GM12875 (cell line): Measurements from ENCODE around the gene DBX1.
"Not testable (repeated sequence)": the region's sequence is repeated elsewhere in the genome, so short reads cannot be mapped to it uniquely, and the experiment has no call there.

Experiments used
- H3K4me3 ChIP-seq: one replicate; pipeline ENCODE4 v1.5.1; 2011; ENCODE audit warnings: low read depth, low read length, control low read depth
- TF ChIP-seq, protein P1 (sequence below): IDR thresholded peaks from 2 replicates; pipeline ENCODE4 v1.5.1; 2011; ENCODE audit warnings: low read depth, mild to moderate bottlenecking, control low read depth, inconsistent platforms, low read length, moderate library complexity, borderline replicate concordance; ENCODE audit not compliant: insufficient read depth

DBX1 gene

DNA sequence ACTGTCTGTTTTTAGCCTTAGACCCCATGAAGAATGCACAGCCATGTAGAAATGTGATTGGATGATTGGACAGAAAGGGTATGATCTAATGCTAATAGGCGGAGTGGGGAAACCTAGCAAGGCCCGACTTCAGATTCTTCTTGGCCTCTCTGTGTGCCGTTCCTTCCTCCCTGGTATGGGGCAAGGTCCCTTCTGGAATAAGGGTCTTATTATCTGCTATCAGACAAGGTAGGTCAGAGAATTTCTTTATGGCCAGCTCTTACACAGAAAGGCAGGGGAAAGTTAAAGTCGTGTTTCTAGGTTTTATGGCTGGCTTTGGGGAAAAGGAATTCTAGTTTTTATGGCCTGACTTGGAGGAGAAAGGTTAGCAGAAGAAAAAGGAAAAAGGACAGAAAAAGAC, 30.6 kb downstream of the DBX1 start:
- TF ChIP-seq, protein P1, sequence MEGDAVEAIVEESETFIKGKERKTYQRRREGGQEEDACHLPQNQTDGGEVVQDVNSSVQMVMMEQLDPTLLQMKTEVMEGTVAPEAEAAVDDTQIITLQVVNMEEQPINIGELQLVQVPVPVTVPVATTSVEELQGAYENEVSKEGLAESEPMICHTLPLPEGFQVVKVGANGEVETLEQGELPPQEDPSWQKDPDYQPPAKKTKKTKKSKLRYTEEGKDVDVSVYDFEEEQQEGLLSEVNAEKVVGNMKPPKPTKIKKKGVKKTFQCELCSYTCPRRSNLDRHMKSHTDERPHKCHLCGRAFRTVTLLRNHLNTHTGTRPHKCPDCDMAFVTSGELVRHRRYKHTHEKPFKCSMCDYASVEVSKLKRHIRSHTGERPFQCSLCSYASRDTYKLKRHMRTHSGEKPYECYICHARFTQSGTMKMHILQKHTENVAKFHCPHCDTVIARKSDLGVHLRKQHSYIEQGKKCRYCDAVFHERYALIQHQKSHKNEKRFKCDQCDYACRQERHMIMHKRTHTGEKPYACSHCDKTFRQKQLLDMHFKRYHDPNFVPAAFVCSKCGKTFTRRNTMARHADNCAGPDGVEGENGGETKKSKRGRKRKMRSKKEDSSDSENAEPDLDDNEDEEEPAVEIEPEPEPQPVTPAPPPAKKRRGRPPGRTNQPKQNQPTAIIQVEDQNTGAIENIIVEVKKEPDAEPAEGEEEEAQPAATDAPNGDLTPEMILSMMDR: no peak

DNA sequence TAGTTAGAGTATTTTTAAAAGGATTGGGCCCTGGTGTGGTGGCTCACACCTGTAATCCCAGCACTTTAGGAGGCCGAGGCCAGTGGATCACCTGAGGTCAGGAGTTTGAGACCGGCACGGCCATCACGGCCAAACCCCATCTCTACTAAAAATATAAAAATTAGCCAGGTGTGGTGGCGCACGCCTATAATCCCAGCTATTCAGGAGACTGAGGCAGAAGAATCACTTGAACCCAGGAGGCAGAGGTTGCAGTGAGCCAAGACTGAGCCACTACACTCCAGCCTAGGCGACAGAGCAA, 31.8 kb downstream of the DBX1 start:
- not testable (repeated sequence) for H3K4me3 ChIP-seq

More for the DNA sequence above, 30.6 kb downstream of the DBX1 start:
- no peak overlapping the region for H3K4me3 ChIP-seq

DNA sequence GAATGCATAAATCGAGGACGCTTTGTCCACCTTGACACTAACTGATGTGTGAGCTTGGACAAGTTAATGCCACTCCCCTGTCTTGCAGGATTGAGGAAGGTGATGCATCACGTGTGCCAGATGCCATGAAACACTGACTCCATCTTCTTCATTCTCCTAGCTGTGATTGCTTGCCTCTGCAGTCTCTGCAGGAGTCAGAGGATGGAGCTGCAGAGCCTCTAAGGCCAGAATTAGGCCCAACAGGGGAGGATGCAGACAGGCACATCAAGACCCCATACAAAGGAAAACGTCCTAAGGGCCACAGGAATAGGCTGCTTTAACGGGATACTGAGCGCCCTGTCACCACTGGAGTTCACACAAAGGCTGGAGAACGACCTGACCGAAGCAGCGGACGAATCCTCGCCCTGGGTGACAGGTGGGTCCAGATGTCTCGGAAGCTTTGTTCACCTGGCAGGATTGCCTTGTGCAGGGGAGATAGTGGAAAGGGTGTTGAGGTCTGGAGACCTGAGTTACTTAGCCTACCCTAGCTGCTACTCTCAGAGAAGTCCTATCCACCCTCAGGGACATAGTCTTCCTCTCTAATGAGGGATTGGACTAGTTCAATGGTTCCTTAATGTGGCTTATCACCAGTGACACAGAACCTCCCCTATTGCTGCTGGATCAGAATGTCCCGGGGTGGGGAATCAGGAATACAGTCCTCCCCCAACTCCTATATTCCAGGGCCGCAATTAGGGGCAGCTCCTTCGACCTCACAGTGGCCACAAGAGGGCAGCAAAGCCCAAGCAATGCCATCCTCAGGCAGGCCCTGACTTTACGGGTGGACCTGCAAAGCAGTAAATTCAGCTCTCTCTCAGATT, 32.4 kb downstream of the DBX1 start:
- no peak overlapping the region for H3K4me3 ChIP-seq
- TF ChIP-seq, protein P1: peak; percentile 73

DNA sequence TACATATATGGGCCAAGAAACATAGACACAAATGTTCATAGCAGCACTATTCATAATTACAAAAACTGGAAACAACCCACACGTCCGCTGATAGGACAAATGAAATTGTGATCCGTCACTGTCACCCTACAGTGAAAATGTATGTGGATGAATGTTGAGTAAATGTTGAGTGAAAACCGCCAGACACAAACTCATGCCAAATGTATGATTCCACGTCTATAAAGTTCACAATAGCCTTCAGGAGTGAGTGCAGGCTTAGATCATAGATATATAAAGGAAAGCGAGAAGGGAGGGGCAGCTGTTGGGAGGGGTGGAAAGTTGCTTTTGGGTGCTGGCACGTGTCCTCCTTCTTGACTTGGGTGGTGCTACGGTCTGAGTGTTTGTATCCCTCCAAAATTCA, 33.6 kb downstream of the DBX1 start:
- no peak overlapping the region for H3K4me3 ChIP-seq
- TF ChIP-seq, protein P1: no peak

DNA sequence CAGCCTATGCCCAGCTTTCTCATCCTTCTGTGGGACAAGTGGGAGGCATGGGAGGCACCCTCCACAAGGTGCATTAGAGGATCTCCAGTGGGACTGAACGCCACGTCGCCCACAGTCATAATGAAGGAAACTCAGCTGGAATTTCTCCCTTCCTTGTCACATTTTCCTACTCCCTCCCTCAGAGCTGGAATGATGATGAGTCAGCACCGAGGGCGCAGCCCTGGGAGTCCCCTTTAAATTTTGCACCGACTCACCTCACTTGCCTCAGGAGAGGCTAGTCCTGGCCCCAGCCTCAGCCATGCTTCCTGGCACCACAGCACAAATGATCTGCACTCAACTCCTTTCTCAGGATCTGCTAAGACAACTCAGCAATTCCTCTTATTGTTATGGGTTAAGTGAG, 34.3 kb downstream of the DBX1 start:
- TF ChIP-seq, protein P1: no peak
- H3K4me3 ChIP-seq: no peak overlapping the region

DNA sequence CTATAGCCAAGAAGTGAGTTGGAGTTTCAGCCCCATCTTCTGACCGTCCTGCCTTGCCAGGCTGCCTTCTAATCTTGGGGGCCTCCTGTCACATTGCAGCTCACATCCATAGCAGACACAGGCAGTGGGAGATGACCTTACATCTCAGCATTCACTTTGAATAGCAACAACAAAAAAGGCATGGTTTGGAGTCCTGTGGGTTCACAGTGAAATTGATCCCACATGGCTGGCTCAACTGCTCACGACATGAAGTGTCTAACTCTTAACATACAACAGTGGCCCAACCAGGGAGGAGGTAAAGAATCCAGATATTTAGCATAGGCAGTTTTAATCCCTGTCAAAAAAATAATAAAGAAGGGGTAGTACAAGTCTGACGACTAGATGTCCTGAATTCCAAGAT, 38.1 kb downstream of the DBX1 start:
- TF ChIP-seq, protein P1: no peak
- H3K4me3 ChIP-seq: no peak overlapping the region

DNA sequence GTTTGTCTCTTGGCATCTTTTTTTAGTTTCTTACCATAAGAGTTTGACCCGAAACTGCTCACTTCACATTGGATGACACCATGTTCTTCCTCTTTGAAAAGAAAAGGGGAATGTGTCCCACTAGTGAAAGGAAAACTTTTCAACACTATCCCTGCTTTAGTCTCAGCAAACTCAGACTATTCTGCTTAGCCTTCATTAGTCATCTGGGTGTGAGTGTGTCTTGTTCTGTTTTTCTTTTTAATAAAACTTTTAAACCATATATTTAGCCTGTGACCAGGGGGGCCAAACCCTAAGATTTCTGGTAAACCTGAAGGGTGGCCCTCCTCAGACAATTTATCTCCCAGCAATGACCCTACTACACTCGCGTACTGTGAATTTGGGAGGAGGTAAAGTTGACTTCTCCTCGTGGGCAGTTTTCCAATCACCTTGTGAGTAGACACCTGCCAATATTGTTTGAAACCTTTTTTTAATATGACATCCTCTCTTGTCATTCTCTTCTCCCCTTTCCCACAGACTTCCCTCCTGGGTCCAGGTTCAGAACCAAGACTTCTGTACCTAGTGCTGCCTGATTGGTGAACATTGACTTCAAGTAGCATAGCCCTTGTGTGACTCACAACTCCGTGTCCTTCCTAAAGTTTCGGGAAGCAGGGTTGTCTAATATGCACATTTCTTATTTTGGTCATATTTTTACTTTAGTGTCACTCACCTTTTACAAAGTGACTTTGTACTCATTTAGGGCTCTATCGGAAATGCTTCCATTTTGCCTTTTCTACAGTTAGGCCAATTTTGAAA, 39.9 kb downstream of the DBX1 start:
- TF ChIP-seq, protein P1: no peak

More for the DNA sequence above, 39.9 kb downstream of the DBX1 start:
- no peak overlapping the region for H3K4me3 ChIP-seq
